ENCODE data around the gene FGF21. TPM values are rescaled to one million over a fixed set of nuclear protein-coding genes. Genes with fewer than 3 reads are reported as not detected.

Gene FGF21
- total RNA-seq, 1 donor from 2014 or later = not detected

DNA sequence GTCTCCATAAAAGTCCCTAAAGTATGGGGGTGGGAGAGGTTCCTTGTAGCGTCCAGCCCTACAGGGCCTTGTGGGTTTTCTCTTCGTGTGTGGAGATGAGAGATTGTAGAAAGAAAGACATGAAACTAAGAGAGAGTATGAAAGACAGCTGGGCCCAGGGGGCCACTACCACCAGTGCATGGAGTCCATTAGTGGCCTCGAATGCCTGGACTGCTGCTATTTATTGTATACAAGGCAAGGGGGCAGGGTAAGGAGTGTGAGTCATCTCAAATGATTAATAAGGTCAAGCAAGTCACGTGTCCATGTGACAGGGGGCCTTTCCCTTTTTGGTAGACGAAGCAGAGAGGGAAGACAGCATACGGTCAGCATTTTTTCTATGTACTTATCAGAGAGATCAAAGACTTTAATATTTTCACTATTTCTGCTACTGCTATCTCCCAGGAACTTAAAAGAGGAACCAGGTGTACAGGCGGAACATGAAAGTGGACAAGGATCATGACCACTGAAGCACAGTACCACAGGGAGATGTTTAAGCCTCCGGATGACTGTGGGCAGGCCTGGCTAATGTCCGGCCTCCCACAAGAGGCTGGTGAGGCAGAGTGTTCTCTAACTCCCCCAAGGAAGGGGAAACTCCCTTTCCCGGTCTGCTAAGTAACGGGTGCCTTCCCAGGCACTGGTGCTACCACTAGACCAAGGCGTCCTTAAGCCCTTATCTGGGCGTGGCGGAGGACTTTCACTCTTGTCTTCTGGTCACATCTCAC lies 25.5 kb downstream of the FGF21 start:
- intact Hi-C loops (cut with micrococcal nuclease) = loop anchor here (10.0 kb wide), 1 partner anchor 424 kb away; no protein-coding TSS in a partner anchor

- intact Hi-C loops (cut with micrococcal nuclease) = loop anchor here (10.0 kb wide), 1 partner anchor 420 kb away; no protein-coding TSS in a partner anchor
Measured at GRCh38 chr19:48784527-48784926, 29.2 kb downstream of the FGF21 start.

- intact Hi-C loops (cut with micrococcal nuclease) = loop anchor here (10.0 kb wide), 1 partner anchor 418 kb away; no protein-coding TSS in a partner anchor
Measured at GRCh38 chr19:48786422-48786821, 31.1 kb downstream of the FGF21 start.

GRCh38 chr19:48787331-48787730 lies 32.0 kb downstream of the FGF21 start:
- intact Hi-C loops (cut with micrococcal nuclease) = loop anchor here (10.0 kb wide), 1 partner anchor 417 kb away; no protein-coding TSS in a partner anchor

DNA sequence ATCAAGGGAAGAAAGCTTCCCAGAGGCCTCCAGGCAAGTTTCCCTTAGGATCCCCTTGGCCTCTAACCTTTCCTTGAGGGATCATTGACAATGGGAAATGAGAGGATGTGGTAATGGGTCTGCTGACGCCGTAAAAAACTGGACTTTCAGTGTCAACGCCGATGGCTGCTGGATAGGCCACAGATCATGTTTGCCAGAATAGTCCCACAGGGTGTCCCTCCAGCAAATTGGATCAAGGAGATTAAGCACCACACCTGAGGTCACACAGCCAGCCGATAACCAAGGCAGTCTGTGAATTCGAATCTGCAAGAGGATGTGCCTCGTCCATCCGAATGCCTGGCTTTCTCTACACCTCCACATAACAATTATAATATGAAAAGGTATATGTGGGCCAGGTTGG lies 37.9 kb downstream of the FGF21 start:
- intact Hi-C loops (cut with micrococcal nuclease) = no loop called here

GRCh38 chr19:48794291-48794690 lies 39.0 kb downstream of the FGF21 start:
- intact Hi-C loops (cut with micrococcal nuclease) = loop anchor here (2.0 kb wide), 2 partner anchors 47 to 147 kb away; partner anchors contain the start of genes CA11 and IZUMO1

DNA sequence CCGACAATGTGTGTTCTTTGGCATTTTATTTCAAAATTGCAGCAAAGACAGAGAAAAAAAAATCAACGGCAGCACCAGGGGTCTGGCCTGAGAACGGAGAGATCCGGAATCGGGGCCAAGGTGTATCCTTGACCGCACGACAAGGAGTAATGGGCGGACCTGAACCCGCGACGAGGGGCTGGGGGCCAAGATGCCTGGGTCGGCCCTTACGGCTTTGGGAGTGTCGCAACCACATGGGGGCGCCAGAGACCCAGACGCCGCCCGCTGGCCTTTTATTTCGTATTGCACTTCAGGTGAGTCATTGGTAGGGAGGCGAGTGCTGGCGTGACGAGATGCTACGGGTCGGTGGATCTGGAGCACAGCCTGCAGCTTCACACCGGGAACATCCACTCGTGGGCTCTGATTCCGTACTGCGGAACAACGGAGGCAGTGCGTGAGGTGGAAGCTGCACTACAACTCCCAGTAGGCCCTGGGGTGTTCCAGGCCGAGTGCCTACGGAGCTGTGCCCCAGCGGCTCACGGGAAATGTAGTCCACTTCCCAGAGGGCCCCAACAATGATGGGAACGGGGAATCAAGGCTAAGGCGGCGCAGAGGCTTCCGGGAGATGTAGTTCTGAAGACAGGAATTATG lies 39.8 kb downstream of the FGF21 start:
- intact Hi-C loops (cut with micrococcal nuclease) = loop anchor here (1.0 to 2.0 kb wide), 9 partner anchors 11 to 176 kb away; partner anchors contain the start of genes CA11, FTL, IZUMO1 and PPP1R15A

GRCh38 chr19:48795685-48796070 lies 40.4 kb downstream of the FGF21 start:
- intact Hi-C loops (cut with micrococcal nuclease) = loop anchor here (1.0 to 2.0 kb wide), 9 partner anchors 11 to 176 kb away; partner anchors contain the start of genes CA11, FTL, IZUMO1 and PPP1R15A

- intact Hi-C loops (cut with micrococcal nuclease) = no loop called here
Measured at GRCh38 chr19:48796298-48797083, 41.2 kb downstream of the FGF21 start.

DNA sequence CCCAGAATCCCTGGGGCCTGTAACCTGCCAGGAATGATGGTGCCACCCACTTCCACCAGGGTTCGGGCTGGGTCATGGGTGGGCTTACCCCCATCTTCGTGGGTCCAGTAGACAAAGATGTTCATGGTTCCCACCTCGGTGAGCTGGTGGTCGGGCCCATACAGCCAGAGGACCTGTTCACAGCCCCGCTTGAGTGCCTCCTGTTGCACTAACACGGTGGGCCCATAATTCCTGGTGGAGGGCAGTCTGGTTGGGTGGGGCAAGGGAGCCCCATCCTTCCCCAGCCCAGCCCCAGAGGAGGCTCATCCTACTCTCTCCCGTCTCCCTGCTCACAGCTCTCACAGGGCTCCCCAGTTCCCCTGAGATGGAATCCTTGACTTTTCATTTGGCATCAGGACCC lies 41.8 kb downstream of the FGF21 start:
- intact Hi-C loops (cut with micrococcal nuclease) = no loop called here

- intact Hi-C loops (cut with micrococcal nuclease) = no loop called here
Measured at GRCh38 chr19:48798937-48799336, 43.6 kb downstream of the FGF21 start.

DNA sequence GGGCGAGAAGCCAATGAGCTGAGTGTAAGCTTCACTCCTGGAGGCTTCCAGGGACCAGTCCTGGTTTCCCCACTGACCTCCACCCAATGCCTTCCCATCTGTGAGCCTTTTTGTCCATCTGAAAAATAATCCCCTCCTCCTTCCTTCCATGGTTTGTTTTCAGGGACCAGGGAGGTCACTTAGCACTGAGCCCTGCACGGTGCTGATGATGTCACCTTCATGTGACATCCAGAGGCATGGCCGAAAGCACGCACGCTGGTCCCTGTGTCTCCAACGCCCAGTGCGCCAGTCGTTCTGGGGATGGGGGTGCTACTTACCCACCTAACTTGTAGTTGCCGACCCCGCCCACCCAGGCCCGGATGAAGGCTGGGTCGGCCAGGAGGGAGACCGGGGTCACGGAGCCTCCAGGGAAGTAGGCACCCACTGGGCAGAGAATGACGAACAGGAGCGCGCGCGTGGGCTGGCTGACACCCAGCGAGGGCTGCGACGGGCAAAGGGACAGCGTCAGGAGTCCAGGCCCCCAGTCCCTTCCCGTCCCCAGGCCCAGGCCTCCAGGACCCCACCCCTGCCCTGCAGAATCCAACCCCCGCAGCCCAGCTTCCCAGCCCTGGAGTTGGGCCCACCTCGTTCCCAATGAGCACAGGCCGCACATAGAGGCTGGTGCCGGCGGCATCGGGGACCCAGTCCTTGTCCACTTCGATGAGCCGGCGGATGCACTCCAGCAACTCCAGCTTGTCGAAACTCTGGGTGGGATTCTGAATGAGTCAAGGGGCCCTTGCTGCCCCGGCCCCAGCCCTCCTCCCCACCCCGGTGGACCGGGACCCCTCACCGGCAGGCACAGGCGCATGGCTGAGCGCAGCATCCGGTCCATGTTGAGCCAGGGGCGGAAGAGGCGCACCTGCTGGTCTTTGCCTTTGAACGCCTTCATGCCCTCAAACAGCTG lies 44.3 kb downstream of the FGF21 start:
- intact Hi-C loops (cut with micrococcal nuclease) = no loop called here

- intact Hi-C loops (cut with micrococcal nuclease) = no loop called here
Measured at GRCh38 chr19:48802623-48803022, 47.3 kb downstream of the FGF21 start.

GRCh38 chr19:48804496-48804895 lies 49.2 kb downstream of the FGF21 start:
- intact Hi-C loops (cut with micrococcal nuclease) = no loop called here

DNA sequence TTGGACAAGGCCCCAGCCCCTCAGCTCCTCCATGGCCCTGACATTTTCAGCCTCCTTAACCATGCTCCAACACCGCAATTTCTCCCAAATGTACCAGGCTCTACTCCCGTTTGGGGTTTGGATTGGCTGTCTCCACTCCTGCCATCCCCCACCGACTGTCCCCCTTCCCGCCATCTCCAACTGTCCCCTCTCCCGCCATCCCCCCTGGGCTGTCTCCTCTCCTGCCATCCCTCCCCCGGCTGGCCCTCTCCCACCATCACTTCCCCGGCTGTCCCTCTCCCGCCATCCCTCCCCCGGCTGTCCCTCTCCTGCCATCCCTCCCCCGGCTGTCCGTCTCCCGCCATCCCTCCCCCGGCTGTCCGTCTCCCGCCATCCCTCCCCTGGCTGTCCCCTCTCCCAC lies 50.1 kb downstream of the FGF21 start:
- intact Hi-C loops (cut with micrococcal nuclease) = no loop called here

DNA sequence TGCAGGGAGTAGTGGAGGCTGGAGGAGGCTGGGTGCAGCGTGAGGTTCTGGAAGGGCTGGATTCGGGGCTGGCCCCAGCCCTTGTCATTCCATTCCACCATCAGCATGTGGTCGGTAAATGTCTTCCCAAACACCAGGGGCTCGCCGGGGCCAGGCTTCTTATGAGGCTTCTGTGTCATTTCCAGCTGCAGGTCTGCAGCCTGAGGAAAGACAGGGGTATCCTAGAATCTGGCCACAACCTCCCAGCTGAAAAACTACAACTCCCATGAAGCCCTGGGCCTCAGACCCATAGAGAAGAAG lies 51.1 kb downstream of the FGF21 start:
- intact Hi-C loops (cut with micrococcal nuclease) = loop anchor here (1.0 kb wide), 1 partner anchor 11 kb away; no protein-coding TSS in a partner anchor

DNA sequence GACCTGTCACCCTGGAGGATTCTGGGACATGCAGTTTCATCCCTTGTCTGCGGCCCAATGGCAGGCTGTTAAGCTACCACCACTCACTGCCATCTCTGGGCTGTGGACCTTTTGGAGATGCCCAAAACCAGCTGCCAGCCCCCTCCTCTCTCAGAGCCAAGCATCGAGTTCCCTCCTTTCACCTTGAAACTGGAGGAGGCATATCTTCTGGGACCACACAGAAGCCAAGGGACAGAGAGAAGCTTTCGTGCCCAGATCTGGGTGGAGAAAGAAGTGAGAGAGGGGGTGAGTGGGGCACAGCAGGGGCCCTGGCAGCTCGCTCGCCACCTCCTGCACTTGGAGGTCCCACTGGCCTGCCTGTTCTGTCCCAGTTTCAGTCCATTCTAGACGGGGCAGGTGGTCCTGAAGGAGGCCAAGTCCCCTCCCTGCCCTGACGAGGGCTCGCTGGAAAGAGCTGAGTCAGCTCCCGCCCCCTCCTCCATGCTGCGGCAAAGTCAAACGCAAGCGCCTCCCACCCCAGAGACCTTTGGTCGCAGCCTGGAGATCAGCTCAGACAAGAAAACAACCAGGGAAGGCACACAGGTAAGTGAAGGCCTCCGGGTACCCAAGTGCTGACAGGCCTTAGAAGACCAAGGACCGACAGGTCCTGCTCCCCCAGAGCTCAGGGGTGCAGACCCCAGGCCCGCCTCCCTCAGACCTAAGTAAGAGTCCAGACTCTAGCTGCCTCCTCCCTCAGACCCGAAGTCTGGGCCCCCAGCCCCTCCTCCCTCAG lies 51.7 kb downstream of the FGF21 start:
- intact Hi-C loops (cut with micrococcal nuclease) = loop anchor here (1.0 kb wide), 1 partner anchor 12 kb away; no protein-coding TSS in a partner anchor

DNA sequence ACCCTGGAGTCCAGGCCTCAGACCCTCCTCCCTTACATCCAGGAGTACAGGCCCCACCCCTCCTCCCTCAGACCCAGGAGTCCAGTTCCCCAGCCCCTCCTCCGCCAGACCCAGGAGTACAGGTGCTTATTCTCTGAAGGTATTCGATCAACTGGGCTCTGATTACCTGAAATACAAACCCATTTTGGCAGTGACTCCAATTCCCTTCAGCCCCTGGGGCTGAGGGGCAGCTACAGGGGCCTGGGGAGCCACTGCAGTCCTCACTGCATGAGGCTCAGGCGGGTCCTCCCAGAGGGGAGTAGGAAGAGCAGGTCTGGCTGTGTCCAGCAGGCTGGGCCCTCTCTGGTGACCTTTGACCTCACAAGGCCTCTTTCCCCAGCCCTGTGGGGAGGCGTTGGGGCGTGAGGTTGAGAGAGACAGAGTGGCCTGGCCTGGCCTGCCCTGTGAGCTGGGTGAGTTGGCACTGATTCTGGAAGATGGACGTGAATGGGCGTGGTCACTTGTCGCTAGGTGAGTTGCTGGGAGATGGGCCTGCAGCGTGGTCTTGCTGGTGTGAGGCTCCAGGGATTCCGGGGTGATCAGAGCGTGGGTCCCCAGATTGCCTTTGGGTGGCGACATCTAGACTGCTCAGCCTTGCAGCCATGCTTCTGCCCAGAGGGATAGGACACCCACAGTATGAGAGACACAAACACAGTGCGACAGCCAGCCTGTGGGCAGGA lies 52.4 kb downstream of the FGF21 start:
- intact Hi-C loops (cut with micrococcal nuclease) = no loop called here

All from T-helper 1 cell treated with Interleukin-12 subunit alpha and Interleukin-12 subunit beta and Interleukin-4 antibody, amounts not matched to agents 30 ng/mL and 1 ng/mL, for 36 hours (primary cell).